Measurements from ENCODE around the gene MCCC1. TPM values are rescaled to one million over a fixed set of nuclear protein-coding genes. Genes with fewer than 3 reads are reported as not detected.

Gene MCCC1
- total RNA-seq, 6 experiments from 2014 or later = 15.1 to 21.2 (median 16.1) TPM

- H3K27me3 Mint-ChIP-seq (ENCODE audit: insufficient read depth) = peaks cover 2% of the 10 kb centered on the region; the same call in 1 of the 2 replicates
- peak overlapping the region; percentile 78 for H3K27ac Mint-ChIP-seq
- peak; percentile 55 for DNase-seq
- peak overlapping the region; percentile 25 for H3K4me3 Mint-ChIP-seq
- H3K9me3 Mint-ChIP-seq = no peaks in the 10 kb centered on the region
- H3K4me1 Mint-ChIP-seq (ENCODE audit: low read depth) = peaks cover 15% of the 10 kb centered on the region
- peak; percentile 74 for TF ChIP-seq CTCF (IDR thresholded peaks at IDR 0.05)
- peaks cover 41% of the 10 kb centered on the region for H3K36me3 Mint-ChIP-seq (ENCODE audit: low read depth)
Observed at GRCh38 chr3:183085634-183086390, 13.5 kb downstream of the MCCC1 start.

GRCh38 chr3:183082355-183082915 is 16.9 kb downstream of the MCCC1 start:
- Mint-ChIP-seq H3K4me1 (ENCODE audit: low read depth) (peaks cover 15% of the 10 kb centered on the region), H3K27me3 (ENCODE audit: insufficient read depth) (peaks cover 3% of the 10 kb centered on the region), H3K9me3 (peaks cover 24% of the 10 kb centered on the region), H3K27ac (no peak overlapping the region), H3K4me3 (no peak overlapping the region), H3K36me3 (ENCODE audit: low read depth) (peaks cover 59% of the 10 kb centered on the region)
- DNase-seq = no peak
- no peak for TF ChIP-seq CTCF (IDR thresholded peaks at IDR 0.05)

- TF ChIP-seq CTCF (IDR thresholded peaks at IDR 0.05) = no peak
- H3K27ac Mint-ChIP-seq = no peak overlapping the region
- peaks cover 59% of the 10 kb centered on the region for H3K36me3 Mint-ChIP-seq (ENCODE audit: low read depth)
- no peak for DNase-seq
- H3K4me3 Mint-ChIP-seq = no peak overlapping the region
- H3K9me3 Mint-ChIP-seq = peaks cover 24% of the 10 kb centered on the region
- peaks cover 12% of the 10 kb centered on the region for H3K4me1 Mint-ChIP-seq (ENCODE audit: low read depth)
- peaks cover 3% of the 10 kb centered on the region for H3K27me3 Mint-ChIP-seq (ENCODE audit: insufficient read depth)
Observed at GRCh38 chr3:183081459-183082183, 17.7 kb downstream of the MCCC1 start.

- Mint-ChIP-seq H3K4me3 (no peak overlapping the region), H3K4me1 (ENCODE audit: low read depth) (peaks cover 2% of the 10 kb centered on the region), H3K9me3 (peaks cover 24% of the 10 kb centered on the region), H3K36me3 (ENCODE audit: low read depth) (peaks cover 57% of the 10 kb centered on the region), H3K27ac (no peak overlapping the region), H3K27me3 (ENCODE audit: insufficient read depth) (peaks cover 3% of the 10 kb centered on the region)
- no peak for TF ChIP-seq CTCF (IDR thresholded peaks at IDR 0.05)
- no peak for DNase-seq
Observed at GRCh38 chr3:183080628-183081027, 18.7 kb downstream of the MCCC1 start.

GRCh38 chr3:183074881-183075280 is 24.4 kb downstream of the MCCC1 start:
- TF ChIP-seq CTCF (IDR thresholded peaks at IDR 0.05) = no peak
- H3K4me3 Mint-ChIP-seq = peak overlapping the region; percentile 11; the same call in 1 of the 2 replicates
- no peak overlapping the region for H3K27ac Mint-ChIP-seq
- H3K27me3 Mint-ChIP-seq (ENCODE audit: insufficient read depth) = no peaks in the 10 kb centered on the region; the same call in 1 of the 2 replicates
- H3K4me1 Mint-ChIP-seq (ENCODE audit: low read depth) = peaks cover 28% of the 10 kb centered on the region
- DNase-seq = no peak
- peaks cover 16% of the 10 kb centered on the region for H3K9me3 Mint-ChIP-seq
- H3K36me3 Mint-ChIP-seq (ENCODE audit: low read depth) = peaks cover 38% of the 10 kb centered on the region
